Esophagus squamous epithelium (tissue), 4 donors: ENCODE measurements around the gene ADAMTS3.

Source experiments
- POLR2A ChIP-seq, 4 donors: fragments of 450-650 bp; IDR thresholded peaks; one replicate each; pipeline ENCODE4 v1.6.1; 2017; ENCODE audit warnings: antibody characterized with exemption in 4 of 4, mild to moderate bottlenecking in 4 of 4, moderate library complexity in 3 of 4
- TF ChIP-seq, protein P1 (sequence below), 6 experiments: fragments of 450-650 bp in 4 of 6; fragments of 200-600 bp in 2 of 6; sonication (generic) in 2 of 6; IDR thresholded peaks; one replicate each; pipeline ENCODE4 v1.5.1; 2016 to 2019; ENCODE audit warnings: antibody characterized with exemption in 6 of 6, mild to moderate bottlenecking in 4 of 6, moderate library complexity in 4 of 6

DNA sequence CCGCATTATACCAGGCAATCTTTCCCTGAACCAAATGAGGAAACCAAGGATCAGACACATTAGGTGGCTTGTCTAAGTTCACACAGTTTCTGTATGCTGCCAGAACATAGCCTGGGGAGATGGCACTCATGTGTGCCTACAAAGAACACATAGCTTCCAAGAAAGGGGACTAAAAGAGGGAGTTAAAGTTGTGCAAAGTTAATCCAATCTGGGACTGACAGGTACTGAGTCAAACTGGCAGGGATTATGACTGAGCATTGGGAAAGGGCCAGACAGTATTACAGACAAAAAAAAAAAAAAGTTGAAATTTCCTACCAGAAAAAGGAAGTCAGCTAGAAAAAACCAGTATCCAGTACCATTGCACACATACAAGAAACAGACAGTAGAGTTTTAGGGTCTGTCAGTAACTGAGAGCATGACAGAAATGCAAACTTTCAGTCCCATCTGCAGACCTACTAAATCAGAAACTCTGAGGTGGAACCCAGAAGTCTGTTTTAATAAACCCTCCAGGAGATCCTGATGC, 37.2 kb downstream of the ADAMTS3 start:
- TF ChIP-seq, protein P1, sequence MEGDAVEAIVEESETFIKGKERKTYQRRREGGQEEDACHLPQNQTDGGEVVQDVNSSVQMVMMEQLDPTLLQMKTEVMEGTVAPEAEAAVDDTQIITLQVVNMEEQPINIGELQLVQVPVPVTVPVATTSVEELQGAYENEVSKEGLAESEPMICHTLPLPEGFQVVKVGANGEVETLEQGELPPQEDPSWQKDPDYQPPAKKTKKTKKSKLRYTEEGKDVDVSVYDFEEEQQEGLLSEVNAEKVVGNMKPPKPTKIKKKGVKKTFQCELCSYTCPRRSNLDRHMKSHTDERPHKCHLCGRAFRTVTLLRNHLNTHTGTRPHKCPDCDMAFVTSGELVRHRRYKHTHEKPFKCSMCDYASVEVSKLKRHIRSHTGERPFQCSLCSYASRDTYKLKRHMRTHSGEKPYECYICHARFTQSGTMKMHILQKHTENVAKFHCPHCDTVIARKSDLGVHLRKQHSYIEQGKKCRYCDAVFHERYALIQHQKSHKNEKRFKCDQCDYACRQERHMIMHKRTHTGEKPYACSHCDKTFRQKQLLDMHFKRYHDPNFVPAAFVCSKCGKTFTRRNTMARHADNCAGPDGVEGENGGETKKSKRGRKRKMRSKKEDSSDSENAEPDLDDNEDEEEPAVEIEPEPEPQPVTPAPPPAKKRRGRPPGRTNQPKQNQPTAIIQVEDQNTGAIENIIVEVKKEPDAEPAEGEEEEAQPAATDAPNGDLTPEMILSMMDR (IDR thresholded peaks at IDR 0.05): no peak
- no peak for TF ChIP-seq POLR2A (IDR thresholded peaks at IDR 0.05)
